ENCODE measurements around the gene FNIP1. TPM values are rescaled to one million over a fixed set of nuclear protein-coding genes. Genes with fewer than 3 reads are reported as not detected.
"Not testable (repeated sequence)": the region's sequence is repeated elsewhere in the genome, so short reads cannot be mapped to it uniquely, and the experiment has no call there.

Gene FNIP1
- total RNA-seq, 4 donors from 2014 or later, result 36.0 to 42.7 (median 38.5) TPM

GRCh38 chr5:131622633-131623032 is 174.2 kb downstream of the FNIP1 start:
- H3K4me1 ChIP-seq, result peaks cover 0 to 54% (median 6%) of the 10 kb centered on the region in 4 donors
- H3K27ac ChIP-seq, result peak overlapping the region in 3 of 4 donors; percentile 25 to 86 (median 63)
- H3K36me3 ChIP-seq, result no peaks in the 10 kb centered on the region
- TF ChIP-seq CTCF (IDR thresholded peaks at IDR 0.05) (no peak), POLR2A (IDR thresholded peaks at IDR 0.05) (no peak), EP300 (IDR thresholded peaks at IDR 0.05) (no peak)
- 29 to 38% methylated on average over 2 of the region's 2 CpGs for WGBS, 2 donors
- no peaks in the 10 kb centered on the region for H3K27me3 ChIP-seq
- H3K4me3 ChIP-seq, result no peak overlapping the region
- peak in 1 of 2 donors; percentile 9 for DNase-seq (ENCODE audit: low spot score in 2 of 2)
- H3K9me3 ChIP-seq, result no peaks in the 10 kb centered on the region

GRCh38 chr5:131621164-131621563 is 175.7 kb downstream of the FNIP1 start:
- H3K4me3 ChIP-seq; H3K27me3 ChIP-seq; H3K9me3 ChIP-seq; DNase-seq (ENCODE audit: low spot score in 2 of 2); H3K36me3 ChIP-seq: not testable (repeated sequence)
- 98 to 100% methylated on average over 2 of the region's 2 CpGs for WGBS, 2 donors
- H3K27ac ChIP-seq, result peak overlapping the region in 1 of 4 donors; percentile 63
- peaks cover 0 to 46% (median 8%) of the 10 kb centered on the region in 4 donors for H3K4me1 ChIP-seq

GRCh38 chr5:131619102-131619501 is 177.7 kb downstream of the FNIP1 start:
- DNase-seq (ENCODE audit: low spot score in 2 of 2), result no peak
- Histone ChIP-seq H3K27ac (no peak overlapping the region), H3K4me3 (no peak overlapping the region), H3K27me3 (no peaks in the 10 kb centered on the region), H3K9me3 (no peaks in the 10 kb centered on the region), H3K36me3 (no peaks in the 10 kb centered on the region), H3K4me1 (peaks cover 0 to 49% (median 8%) of the 10 kb centered on the region in 4 donors)
- TF ChIP-seq CTCF (IDR thresholded peaks at IDR 0.05) (no peak), EP300 (IDR thresholded peaks at IDR 0.05) (no peak), POLR2A (IDR thresholded peaks at IDR 0.05) (no peak)
- WGBS, 2 donors, result 82 to 91% methylated on average over 8 of the region's 8 CpGs

- 84 to 87% methylated on average over 11 of the region's 11 CpGs for WGBS, 2 donors
- no peak for TF ChIP-seq POLR2A (IDR thresholded peaks at IDR 0.05)
- TF ChIP-seq EP300 (IDR thresholded peaks at IDR 0.05), result no peak
- TF ChIP-seq CTCF (IDR thresholded peaks at IDR 0.05), result no peak
These were observed 179.5 kb downstream of the FNIP1 start for GRCh38 chr5:131617140-131617822.

GRCh38 chr5:131615957-131616356 is 180.9 kb downstream of the FNIP1 start:
- H3K36me3 ChIP-seq, result no peaks in the 10 kb centered on the region
- H3K27ac ChIP-seq, result no peak overlapping the region
- TF ChIP-seq EP300 (IDR thresholded peaks at IDR 0.05), result no peak
- H3K27me3 ChIP-seq, result no peaks in the 10 kb centered on the region
- WGBS, 2 donors, result 82 to 96% methylated on average over 2 of the region's 2 CpGs
- peaks cover 0 to 26% (median 5%) of the 10 kb centered on the region in 4 donors for H3K4me1 ChIP-seq
- H3K4me3 ChIP-seq, result no peak overlapping the region
- H3K9me3 ChIP-seq, result no peaks in the 10 kb centered on the region
- DNase-seq (ENCODE audit: low spot score in 2 of 2), result no peak

More at GRCh38 chr5:131617140-131617822, 179.5 kb downstream of the FNIP1 start:
- Histone ChIP-seq H3K9me3 (no peaks in the 10 kb centered on the region), H3K36me3 (no peaks in the 10 kb centered on the region), H3K4me3 (no peak overlapping the region), H3K4me1 (peaks cover 0 to 37% (median 8%) of the 10 kb centered on the region in 4 donors), H3K27me3 (no peaks in the 10 kb centered on the region), H3K27ac (no peak overlapping the region)
- DNase-seq (ENCODE audit: low spot score in 2 of 2), result no peak

GRCh38 chr5:131613423-131613822 is 183.4 kb downstream of the FNIP1 start:
- Histone ChIP-seq H3K36me3 (no peaks in the 10 kb centered on the region), H3K4me1 (peaks cover 0 to 17% (median 4%) of the 10 kb centered on the region in 4 donors), H3K9me3 (no peaks in the 10 kb centered on the region), H3K27ac (no peak overlapping the region), H3K4me3 (no peak overlapping the region), H3K27me3 (no peaks in the 10 kb centered on the region)
- TF ChIP-seq EP300 (IDR thresholded peaks at IDR 0.05), result no peak
- no peak for TF ChIP-seq POLR2A (IDR thresholded peaks at IDR 0.05)
- no peak for TF ChIP-seq CTCF (IDR thresholded peaks at IDR 0.05)
- no peak for DNase-seq (ENCODE audit: low spot score in 2 of 2)

Data from tibial nerve (tissue), 4 donors.